HEK293 (cell line): ENCODE data around the gene ADAMTS16.
A peak's percentile ranks its signal among the peaks of the same experiment; 100 is the strongest.

Source experiments
- BCL6B ChIP-seq: fragments of 450-650 bp; formaldehyde crosslinking; IDR thresholded peaks from 2 replicates; pipeline ENCODE4 v1.5.1; 2017; ENCODE audit warnings: missing biosample characterization, missing genetic modification characterization
- KLF1 ChIP-seq: fragments of 450-650 bp; formaldehyde crosslinking; IDR thresholded peaks from 2 replicates; pipeline ENCODE4 v1.5.1; 2016; ENCODE audit warnings: missing biosample characterization, missing genetic modification characterization
- OSR2 ChIP-seq: fragments of 450-650 bp; formaldehyde crosslinking; IDR thresholded peaks from 2 replicates; pipeline ENCODE4 v1.5.1; 2016; ENCODE audit warnings: missing biosample characterization, missing genetic modification characterization
- REST ChIP-seq: fragments of 450-650 bp; formaldehyde crosslinking; IDR thresholded peaks from 2 replicates; pipeline ENCODE4 v1.5.1; 2016; ENCODE audit warnings: missing biosample characterization, missing genetic modification characterization
- TCF7L2 ChIP-seq: IDR thresholded peaks from 2 replicates; pipeline ENCODE4 v1.6.1; 2011; ENCODE audit warnings: low read depth, mild to moderate bottlenecking, inconsistent platforms, low read length, moderate library complexity, borderline replicate concordance
- TSHZ1 ChIP-seq: fragments of 450-650 bp; formaldehyde crosslinking; IDR thresholded peaks from 2 replicates; pipeline ENCODE4 v1.5.1; 2016; ENCODE audit warnings: missing biosample characterization, missing genetic modification characterization, borderline replicate concordance
- YY1 ChIP-seq: fragments of 450-650 bp; formaldehyde crosslinking; IDR thresholded peaks from 2 replicates; pipeline ENCODE4 v1.5.1; 2018; ENCODE audit warnings: missing biosample characterization, missing genetic modification characterization
- ZNF10 ChIP-seq: fragments of 450-650 bp; formaldehyde crosslinking; IDR thresholded peaks from 2 replicates; pipeline ENCODE4 v1.5.1; 2017; ENCODE audit warnings: missing biosample characterization, missing genetic modification characterization
- ZNF184 ChIP-seq: fragments of 450-650 bp; IDR thresholded peaks from 2 replicates; pipeline ENCODE4 v1.5.1; 2018; ENCODE audit warnings: missing biosample characterization, mild to moderate bottlenecking, missing genetic modification characterization
- ZNF324 ChIP-seq: fragments of 450-650 bp; formaldehyde crosslinking; IDR thresholded peaks from 2 replicates; pipeline ENCODE4 v1.5.1; 2016; ENCODE audit warnings: missing biosample characterization, missing genetic modification characterization
- ZNF394 ChIP-seq: fragments of 450-650 bp; formaldehyde crosslinking; IDR thresholded peaks from 2 replicates; pipeline ENCODE4 v1.5.1; 2016; ENCODE audit warnings: missing biosample characterization, missing genetic modification characterization, mild to moderate bottlenecking, moderate library complexity, borderline replicate concordance
- ZNF529 ChIP-seq: fragments of 450-650 bp; formaldehyde crosslinking; IDR thresholded peaks from 2 replicates; pipeline ENCODE4 v1.5.1; 2017; ENCODE audit warnings: missing genetic modification characterization, missing biosample characterization; ENCODE audit not compliant: insufficient replicate concordance
- ZNF549 ChIP-seq: fragments of 450-650 bp; IDR thresholded peaks from 2 replicates; pipeline ENCODE4 v1.5.1; 2018; ENCODE audit warnings: missing biosample characterization, missing genetic modification characterization, mild to moderate bottlenecking, inconsistent platforms, moderate library complexity
- ZNF580 ChIP-seq: fragments of 450-650 bp; formaldehyde crosslinking; IDR thresholded peaks from 2 replicates; pipeline ENCODE4 v1.5.1; 2016; ENCODE audit warnings: missing biosample characterization, missing genetic modification characterization
- ZNF623 ChIP-seq: fragments of 450-650 bp; formaldehyde crosslinking; IDR thresholded peaks from 2 replicates; pipeline ENCODE4 v1.5.1; 2016; ENCODE audit warnings: missing biosample characterization, missing genetic modification characterization
- ZNF660 ChIP-seq: fragments of 450-650 bp; IDR thresholded peaks from 2 replicates; pipeline ENCODE4 v1.5.1; 2018; ENCODE audit warnings: missing biosample characterization, mild to moderate bottlenecking, missing genetic modification characterization
- ZNF701 ChIP-seq: fragments of 450-650 bp; formaldehyde crosslinking; IDR thresholded peaks from 2 replicates; pipeline ENCODE4 v1.5.1; 2016; ENCODE audit warnings: missing biosample characterization, missing genetic modification characterization
- ZNF704 ChIP-seq: fragments of 450-650 bp; formaldehyde crosslinking; IDR thresholded peaks from 2 replicates; pipeline ENCODE4 v1.5.1; 2016; ENCODE audit warnings: missing biosample characterization, missing genetic modification characterization
- ZNF776 ChIP-seq: fragments of 450-650 bp; formaldehyde crosslinking; IDR thresholded peaks from 2 replicates; pipeline ENCODE4 v1.5.0; 2017; ENCODE audit warnings: missing biosample characterization, missing genetic modification characterization, borderline replicate concordance

ADAMTS16 gene

GRCh38 chr5:5335700-5336264 is 195.7 kb downstream of the ADAMTS16 start (continued):
- TF ChIP-seq REST (no peak), KLF1 (tag by site-specific recombination) (no peak), ZNF623 (tag by site-specific recombination) (no peak), ZNF10 (tag by site-specific recombination) (no peak), ZNF776 (tag by site-specific recombination) (no peak), ZNF529 (tag by site-specific recombination) (no peak), YY1 (tag by site-specific recombination) (no peak), OSR2 (tag by site-specific recombination) (peak; percentile 80), BCL6B (tag by site-specific recombination) (peak; percentile 60), ZNF324 (tag by site-specific recombination) (peak; percentile 77; the same call in 1 of the 2 replicates), TSHZ1 (tag by site-specific recombination) (no peak), ZNF660 (tag by site-specific recombination) (no peak), ZNF580 (no peak), ZNF701 (tag by site-specific recombination) (no peak), ZNF549 (tag by site-specific recombination) (no peak), ZNF184 (tag by site-specific recombination) (no peak; the same call in 1 of the 2 replicates), ZNF394 (tag by site-specific recombination) (no peak), ZNF704 (no peak), TCF7L2 (peak; percentile 53; the same call in 1 of the 2 replicates)
